PC-9 (cell line): ENCODE results near the gene KCNN1.

Source experiments
- EZH2 ChIP-seq: fragments of 200-600 bp; sonication (generic); IDR thresholded peaks from 2 replicates; pipeline ENCODE4 v1.8.0; 2017; ENCODE audit warnings: antibody characterized with exemption, low read depth
- TF ChIP-seq, protein P1 (sequence below): fragments of 200-600 bp; sonication (generic); conservative IDR thresholded peaks from 2 replicates; pipeline ENCODE4 v1.6.1; 2017; ENCODE audit warnings: mixed run types, antibody characterized with exemption, mild to moderate bottlenecking, moderate library complexity

DNA sequence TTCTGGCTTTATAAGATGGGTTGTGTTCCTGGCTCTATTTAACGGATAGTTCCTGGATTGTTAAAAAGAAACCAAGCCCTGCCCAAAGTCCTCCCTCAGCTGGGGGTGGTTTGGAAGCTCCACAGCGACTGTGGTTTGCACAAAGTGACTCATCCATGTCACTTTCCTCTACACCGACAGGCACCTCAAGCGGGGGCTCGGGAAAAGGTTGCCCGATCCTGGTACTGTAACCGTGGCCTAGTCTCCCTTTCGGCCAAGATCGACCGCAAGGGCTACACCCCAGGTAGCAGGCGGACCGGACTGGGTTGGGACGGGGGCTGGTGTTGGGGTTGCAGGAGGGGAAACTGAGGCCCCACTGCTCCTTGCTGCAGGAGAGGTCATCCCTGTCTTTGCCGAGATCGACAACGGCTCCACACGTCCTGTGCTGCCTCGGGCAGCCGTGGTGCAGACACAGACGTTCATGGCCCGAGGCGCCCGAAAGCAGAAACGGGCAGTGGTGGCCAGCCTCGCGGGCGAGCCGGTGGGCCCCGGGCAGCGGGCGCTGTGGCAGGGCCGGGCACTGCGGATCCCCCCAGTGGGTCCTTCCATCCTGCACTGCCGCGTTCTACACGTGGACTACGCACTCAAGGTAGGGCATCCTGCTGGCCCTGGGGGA lies 42.6 kb downstream of the KCNN1 start:
- TF ChIP-seq, protein P1, sequence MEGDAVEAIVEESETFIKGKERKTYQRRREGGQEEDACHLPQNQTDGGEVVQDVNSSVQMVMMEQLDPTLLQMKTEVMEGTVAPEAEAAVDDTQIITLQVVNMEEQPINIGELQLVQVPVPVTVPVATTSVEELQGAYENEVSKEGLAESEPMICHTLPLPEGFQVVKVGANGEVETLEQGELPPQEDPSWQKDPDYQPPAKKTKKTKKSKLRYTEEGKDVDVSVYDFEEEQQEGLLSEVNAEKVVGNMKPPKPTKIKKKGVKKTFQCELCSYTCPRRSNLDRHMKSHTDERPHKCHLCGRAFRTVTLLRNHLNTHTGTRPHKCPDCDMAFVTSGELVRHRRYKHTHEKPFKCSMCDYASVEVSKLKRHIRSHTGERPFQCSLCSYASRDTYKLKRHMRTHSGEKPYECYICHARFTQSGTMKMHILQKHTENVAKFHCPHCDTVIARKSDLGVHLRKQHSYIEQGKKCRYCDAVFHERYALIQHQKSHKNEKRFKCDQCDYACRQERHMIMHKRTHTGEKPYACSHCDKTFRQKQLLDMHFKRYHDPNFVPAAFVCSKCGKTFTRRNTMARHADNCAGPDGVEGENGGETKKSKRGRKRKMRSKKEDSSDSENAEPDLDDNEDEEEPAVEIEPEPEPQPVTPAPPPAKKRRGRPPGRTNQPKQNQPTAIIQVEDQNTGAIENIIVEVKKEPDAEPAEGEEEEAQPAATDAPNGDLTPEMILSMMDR, result no peak
- TF ChIP-seq EZH2, result no peak
